ENCODE results near the gene ZNF627.
"Not testable (repeated sequence)": the region's sequence is repeated elsewhere in the genome, so short reads cannot be mapped to it uniquely, and the experiment has no call there.

Gene ZNF627

DNA sequence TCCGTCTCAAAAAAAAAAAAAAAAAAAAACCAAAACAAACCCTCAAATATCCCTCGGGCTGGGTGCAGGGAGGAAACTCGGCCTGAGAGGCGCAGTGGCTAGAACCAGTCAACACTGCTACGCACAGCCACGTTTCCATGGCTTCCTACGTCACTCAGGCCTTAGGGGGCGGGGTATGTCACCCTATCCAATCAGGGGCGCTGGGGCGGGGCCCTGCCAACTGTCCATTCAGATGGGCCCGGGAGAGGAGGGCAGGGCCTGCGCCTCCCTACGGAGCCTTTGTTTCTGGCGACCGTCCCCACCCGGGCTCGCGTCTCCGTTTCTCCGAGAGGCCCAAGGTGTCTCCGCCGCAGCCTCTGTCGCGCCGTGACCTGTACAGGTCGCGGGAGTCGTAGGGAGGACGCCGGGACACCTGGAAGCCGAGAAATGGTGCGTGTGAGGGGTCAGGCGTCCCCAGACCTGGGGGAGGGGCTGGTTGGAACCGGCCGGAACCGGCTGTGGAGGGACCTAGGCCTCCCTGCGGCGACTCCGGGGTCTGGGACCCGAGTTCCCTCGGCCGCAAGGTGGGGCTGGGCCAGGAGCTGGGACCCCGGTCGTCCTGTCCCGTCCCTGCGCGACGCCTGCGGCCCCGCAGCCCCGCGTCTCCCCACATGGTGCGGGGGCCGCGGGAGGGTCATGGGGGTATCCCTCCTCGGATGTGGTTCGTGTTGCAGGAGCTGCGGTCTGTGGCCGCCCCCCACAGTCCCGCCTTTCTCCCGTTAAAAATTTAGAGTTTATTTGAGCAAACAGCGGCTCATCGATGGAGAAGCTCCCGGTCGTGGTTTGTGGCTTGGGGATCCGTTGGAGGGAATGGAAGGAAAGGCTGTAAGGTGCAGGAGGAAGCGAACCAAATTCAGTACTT is at the start of gene ZNF627:
Gene ZNF627 (plus strand): TSS at position 282 of the 901 bp plus-strand sequence. CDS start 145 bp downstream, at position 427.
- peak; percentile 95 for DNase-seq

DNA sequence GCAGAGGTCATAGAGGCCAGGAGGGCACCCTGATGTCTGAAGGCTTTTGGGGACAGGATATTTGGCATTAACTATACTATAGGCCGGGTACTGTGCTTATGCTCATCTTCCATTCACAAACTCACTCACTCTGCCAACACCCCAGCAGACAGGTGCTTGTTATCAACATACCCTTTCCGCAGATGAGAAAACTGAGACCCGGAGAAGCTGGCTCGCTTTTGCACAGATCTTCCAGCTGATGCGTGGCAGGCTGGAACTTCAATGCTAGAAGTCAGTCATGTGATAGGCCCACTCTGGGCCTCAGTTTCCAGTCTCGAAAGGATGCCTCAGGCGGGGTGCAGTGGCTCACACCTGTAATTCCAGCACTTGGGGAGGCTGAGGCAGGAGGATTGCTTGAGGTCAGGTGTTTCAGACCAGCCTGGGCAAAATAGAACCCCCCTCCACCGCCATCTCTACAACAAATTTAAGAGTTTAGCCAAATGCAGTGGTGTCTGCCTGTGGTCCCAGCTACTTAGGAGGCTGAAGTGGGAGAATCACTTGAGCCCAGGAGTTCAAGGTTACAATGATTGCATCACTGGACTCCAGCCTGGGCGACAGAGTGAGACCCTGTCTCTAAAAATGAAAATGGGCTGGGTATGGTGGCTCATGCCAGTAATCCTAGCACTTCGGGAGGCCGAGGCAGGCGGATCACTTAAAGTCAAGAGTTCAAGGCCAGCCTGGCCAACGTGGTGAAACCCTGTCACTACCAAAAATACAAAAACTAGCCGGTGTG is 49.2 kb upstream of the ZNF627 start:
- DNase-seq = no peak

DNA sequence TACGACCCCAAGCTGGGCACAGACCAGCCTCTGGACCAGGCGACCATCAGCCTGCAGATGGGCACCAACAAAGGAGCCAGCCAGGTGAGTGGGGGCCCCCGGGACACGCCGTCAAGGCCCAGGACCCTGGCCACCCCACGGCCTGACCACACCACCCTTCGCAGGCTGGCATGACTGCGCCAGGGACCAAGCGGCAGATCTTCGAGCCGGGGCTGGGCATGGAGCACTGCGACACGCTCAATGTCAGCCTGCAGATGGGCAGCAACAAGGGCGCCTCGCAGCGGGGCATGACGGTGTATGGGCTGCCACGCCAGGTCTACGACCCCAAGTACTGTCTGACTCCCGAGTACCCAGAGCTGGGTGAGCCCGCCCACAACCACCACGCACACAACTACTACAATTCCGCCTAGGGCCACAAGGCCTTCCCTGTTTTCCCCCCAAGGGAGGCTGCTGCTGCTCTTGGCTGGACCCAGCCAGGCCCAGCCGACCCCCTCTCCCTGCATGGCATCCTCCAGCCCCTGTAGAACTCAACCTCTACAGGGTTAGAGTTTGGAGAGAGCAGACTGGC is 47.8 kb upstream of the ZNF627 start:
- no peak for DNase-seq

- DNase-seq = no peak
Observed at GRCh38 chr19:11550265-11550664, 47.0 kb upstream of the ZNF627 start.

DNA sequence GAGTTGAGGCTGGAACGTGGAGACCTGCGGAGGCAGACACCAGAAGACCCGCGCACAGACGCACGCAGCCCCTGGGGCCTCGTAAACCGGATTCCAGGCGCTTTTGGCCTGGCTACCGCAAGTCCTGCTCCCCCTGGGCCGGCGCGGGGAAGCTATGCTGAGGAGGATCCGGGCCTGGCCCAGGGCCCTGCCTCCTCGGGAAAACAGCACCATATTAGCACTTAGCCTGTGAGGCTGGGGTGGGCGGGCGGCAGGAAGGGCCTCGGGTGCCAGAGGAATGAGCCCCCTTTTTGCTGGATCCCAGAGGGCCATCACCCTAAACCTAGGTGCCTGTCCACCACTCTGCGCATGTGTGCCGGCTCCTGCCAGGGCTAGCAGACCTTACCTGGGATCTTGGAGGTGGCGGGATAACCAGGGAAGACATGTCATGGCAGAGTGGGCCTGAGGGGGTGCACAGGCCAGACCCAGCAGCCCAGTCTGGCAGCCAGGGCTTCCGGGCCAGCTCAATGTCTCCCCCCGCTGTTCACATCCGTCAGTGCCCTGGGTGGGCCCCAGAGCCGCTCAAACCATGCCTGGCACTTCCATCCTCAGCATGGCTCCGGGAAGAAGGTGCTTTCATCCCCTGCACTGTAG is 45.6 kb upstream of the ZNF627 start:
- DNase-seq = no peak

DNA sequence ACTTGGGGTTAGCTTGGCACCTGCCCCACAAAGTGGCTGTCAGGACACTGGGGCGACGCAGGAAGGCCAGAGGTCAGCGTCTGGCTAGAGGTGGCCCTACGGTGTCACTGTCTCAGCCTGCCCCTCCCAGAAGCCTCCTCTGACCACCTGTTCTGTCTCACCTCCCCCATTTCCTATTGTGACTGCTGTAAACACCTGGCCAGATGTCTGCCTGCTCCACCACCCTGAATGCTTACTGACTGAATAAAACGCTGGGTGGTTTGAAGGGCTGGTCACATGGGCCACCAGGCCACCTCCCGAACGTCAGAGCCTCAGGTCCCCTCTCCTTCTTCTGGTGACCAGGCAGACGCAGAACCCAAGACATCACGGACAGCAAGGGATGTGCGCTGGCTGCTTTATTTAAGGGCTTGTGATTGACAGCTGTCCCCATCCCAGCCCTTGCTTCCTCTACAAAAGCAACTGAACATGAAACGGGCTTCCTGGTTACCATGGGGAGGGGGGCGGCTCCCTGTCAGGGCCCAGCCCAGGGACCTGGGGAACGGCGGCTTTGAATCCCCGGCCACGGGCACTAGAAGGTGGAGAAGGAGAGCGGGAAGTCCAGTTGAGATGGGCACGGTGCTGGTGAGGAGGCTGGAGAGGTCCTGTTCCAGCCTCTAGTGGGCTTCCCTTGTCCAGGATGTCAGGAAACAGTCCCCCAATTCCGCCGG is 44.5 kb upstream of the ZNF627 start:
- no peak for DNase-seq

GRCh38 chr19:11554160-11554559 is 43.1 kb upstream of the ZNF627 start:
- DNase-seq = no peak

GRCh38 chr19:11555246-11555645 is 42.0 kb upstream of the ZNF627 start:
- no peak for DNase-seq

- no peak for DNase-seq
Observed at GRCh38 chr19:11556634-11557420, 40.5 kb upstream of the ZNF627 start.

- peak; percentile 96 for DNase-seq
Observed at GRCh38 chr19:11558881-11559828, 38.1 kb upstream of the ZNF627 start, which contains the start of gene ELOF1. ELOF1 (minus strand) TSS chr19:11559230; CDS start chr19:11554347, 4,883 bp downstream.

DNA sequence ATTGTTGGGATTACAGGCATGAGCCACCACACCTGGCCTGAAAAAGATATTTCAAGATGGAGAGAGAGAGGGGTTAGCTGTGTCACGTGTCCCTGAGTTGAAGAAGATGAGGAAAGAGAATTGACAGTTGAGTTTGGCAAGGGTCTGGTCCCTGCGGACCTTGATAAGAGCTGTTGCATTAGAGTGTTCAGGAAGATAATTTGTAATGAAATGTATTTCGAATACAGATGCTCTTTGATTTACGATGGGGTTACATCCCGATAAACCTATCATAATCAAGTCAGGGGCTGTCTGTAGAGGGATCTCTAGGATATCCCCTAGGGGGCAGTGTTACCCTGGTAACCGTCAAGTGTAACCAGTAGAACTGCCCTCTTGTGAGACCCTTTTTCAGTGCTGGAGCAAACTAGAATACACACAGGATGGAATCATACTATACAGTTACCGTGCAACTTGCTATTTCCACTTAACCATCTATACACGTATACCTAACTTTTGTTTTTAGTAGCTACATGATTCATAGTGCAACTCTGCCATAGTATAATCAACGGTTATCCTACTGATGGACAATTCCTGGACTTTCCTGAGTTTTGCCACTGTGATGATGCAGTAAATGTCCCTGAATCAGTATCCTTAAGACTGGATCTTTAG is 36.8 kb upstream of the ZNF627 start:
- DNase-seq = peak; percentile 41

GRCh38 chr19:11563532-11563931 is 33.8 kb upstream of the ZNF627 start:
- DNase-seq = no peak

GRCh38 chr19:11564082-11564807 is 33.0 kb upstream of the ZNF627 start:
- DNase-seq = not testable (repeated sequence)

DNA sequence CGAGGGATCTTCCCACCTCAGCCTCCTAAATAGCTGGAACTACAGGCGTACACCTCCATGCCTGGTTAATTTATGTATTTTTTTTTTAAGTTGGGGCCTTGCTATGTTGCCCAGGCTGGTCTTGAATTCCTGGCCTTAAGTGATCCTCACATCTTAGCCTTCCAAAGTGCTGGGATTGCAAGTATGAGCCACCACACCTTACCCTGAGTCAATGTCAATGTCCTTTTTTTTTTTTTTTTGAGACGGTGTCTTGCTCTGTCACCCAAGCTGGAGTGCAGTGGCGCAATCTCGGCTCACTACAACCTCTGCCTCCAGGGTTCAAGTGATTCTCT is 31.7 kb upstream of the ZNF627 start:
- not testable (repeated sequence) for DNase-seq

DNA sequence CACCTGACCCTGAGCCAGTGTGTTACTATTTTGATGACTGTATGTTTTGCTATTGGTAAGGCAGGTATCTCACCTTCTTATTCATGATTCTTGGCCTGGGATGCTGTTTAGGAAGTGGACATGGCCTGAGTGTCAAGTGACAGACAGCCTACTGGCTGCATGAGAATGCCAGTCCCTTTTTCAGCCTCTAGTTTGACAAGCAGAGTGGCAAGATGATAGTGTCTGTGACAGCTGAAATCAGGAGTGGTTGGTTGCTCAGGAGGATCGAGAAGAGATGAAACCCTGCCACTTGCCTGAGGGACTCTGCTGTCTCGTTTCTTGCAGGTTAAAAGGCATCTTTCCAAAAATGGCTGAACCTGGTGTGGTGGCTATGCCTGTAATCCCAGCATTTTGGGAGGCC is 31.1 kb upstream of the ZNF627 start:
- DNase-seq = no peak

- DNase-seq = no peak
Observed at GRCh38 chr19:11570039-11570462, 27.2 kb upstream of the ZNF627 start.

GRCh38 chr19:11573354-11573753 is 23.9 kb upstream of the ZNF627 start:
- DNase-seq = not testable (repeated sequence)

- not testable (repeated sequence) for DNase-seq
Observed at GRCh38 chr19:11573763-11574162, 23.5 kb upstream of the ZNF627 start.

GRCh38 chr19:11574689-11575088 is 22.6 kb upstream of the ZNF627 start:
- DNase-seq = no peak
